HCT116 (cell line): ENCODE measurements around the gene REG3A. TPM values are rescaled to one million over a fixed set of nuclear protein-coding genes. Genes with fewer than 3 reads are reported as not detected.

ENCODE experiments used
- ATAC-seq: fragments of 200-7000 bp; cut with Tn5 transposase; 2 replicates; pipeline ENCODE4 v1.9.1; 2020; ENCODE audit warnings: mild to moderate bottlenecking, moderate library complexity
- BruUV-seq: library from RNA; stranded (reverse); fragments of 400-500 nt; replicated peaks from 2 replicates; lab custom pipeline; 2021; lab: Mats Ljungman, UMichigan
- CTCF ChIA-PET: fragments of 300-600 bp; sonication (Branson Sonifier 250); formaldehyde crosslinking; loops from one replicate; lab custom pipeline; 2021; ENCODE audit warnings: antibody characterized with exemption; lab: Charles Lee
- POLR2A ChIA-PET: fragments of 300-600, 350-600 bp; sonication (Branson Sonifier 250); formaldehyde crosslinking; loops from one replicate; lab custom pipeline; 2021; ENCODE audit warnings: antibody characterized with exemption; lab: Charles Lee
- RAD21 ChIA-PET, 2 experiments: fragments of 300-600 bp; sonication (Branson Sonifier 250); formaldehyde crosslinking; loops; one replicate each; lab custom pipeline; 2023; ENCODE audit warnings: low total read pairs in 2 of 2; ENCODE audit not compliant: uncharacterized antibody in 2 of 2, unreplicated experiment in 2 of 2, low non-redundant PET in 1 of 2; lab: Charles Lee
- DNase-seq: peaks from one replicate; pipeline ENCODE4 v3.0.0-alpha.2; 2010; ENCODE audit warnings: low read depth, low spot score
- H2AFZ ChIP-seq: fragments of 200-600 bp; shearing (Covaris generic), sonication (generic); 2 replicates; pipeline ENCODE4 v1.6.1; 2017; ENCODE audit warnings: low read depth, mixed run types, mixed read lengths, antibody characterized with exemption, low read length; ENCODE audit not compliant: poor library complexity, severe bottlenecking
- H3K27ac ChIP-seq: 2 replicates; pipeline ENCODE4 v1.5.1; 2012; ENCODE audit warnings: low read depth, low read length
- H3K27me3 ChIP-seq: fragments of 200-600 bp; sonication (generic); 2 replicates; pipeline ENCODE4 v1.6.1; 2016; ENCODE audit warnings: mixed run types, low read length, mixed read lengths; ENCODE audit not compliant: insufficient read depth
- H3K36me3 ChIP-seq, 2 experiments: fragments of 200-500 bp in 1 of 2; fragments of 200-600 bp in 1 of 2; sonication (Bioruptor generic) in 1 of 2; sonication (generic) in 1 of 2; 2 replicates each; pipeline versions ENCODE4 v1.5.1 to v1.6.1; 2014 to 2016; ENCODE audit warnings: low read length in 2 of 2, inconsistent platforms in 1 of 2, mixed read lengths in 1 of 2, mixed run types in 1 of 2; ENCODE audit not compliant: insufficient read depth in 2 of 2, control insufficient read depth in 1 of 2
- H3K4me1 ChIP-seq, 2 experiments: fragments of 200-600 bp in 1 of 2; sonication (generic) in 1 of 2; 2 replicates each; pipeline versions ENCODE4 v1.5.1 to v1.6.1; 2012 to 2017; ENCODE audit warnings: low read length in 2 of 2, inconsistent platforms in 1 of 2, mild to moderate bottlenecking in 1 of 2, mixed read lengths in 1 of 2, mixed run types in 1 of 2, moderate library complexity in 1 of 2; ENCODE audit not compliant: insufficient read depth in 2 of 2, control insufficient read depth in 1 of 2
- H3K4me2 ChIP-seq: fragments of 200-600 bp; sonication (generic); 2 replicates; pipeline ENCODE4 v1.6.1; 2017; ENCODE audit warnings: mixed run types, low read length, mixed read lengths
- H3K4me3 ChIP-seq, 2 experiments: fragments of 200-600 bp in 1 of 2; sonication (generic) in 1 of 2; replicated peaks in 1 of 2; 2 replicates each; pipeline ENCODE4 v1.5.1; 2011 to 2016; ENCODE audit warnings: low read length in 2 of 2, control low read depth in 1 of 2, low read depth in 1 of 2, mild to moderate bottlenecking in 1 of 2, mixed read lengths in 1 of 2, mixed run types in 1 of 2
- H3K79me2 ChIP-seq: fragments of 200-600 bp; sonication (generic); 2 replicates; pipeline ENCODE4 v1.6.1; 2017; ENCODE audit warnings: mild to moderate bottlenecking, mixed run types, low read length, moderate library complexity, mixed read lengths; ENCODE audit not compliant: insufficient read depth
- H3K9ac ChIP-seq: fragments of 200-600 bp; sonication (generic); 2 replicates; pipeline ENCODE4 v1.6.1; 2016; ENCODE audit warnings: low read length, mixed read lengths
- H3K9me2 ChIP-seq: fragments of 200-600 bp; sonication (generic), shearing (Covaris generic); 2 replicates; pipeline ENCODE4 v1.6.1; 2017; ENCODE audit warnings: mixed run types, mild to moderate bottlenecking, moderate library complexity; ENCODE audit not compliant: insufficient read depth
- H3K9me3 ChIP-seq, 2 experiments: fragments of 200-500 bp in 1 of 2; fragments of 200-600 bp in 1 of 2; sonication (Bioruptor generic) in 1 of 2; sonication (generic) in 1 of 2; 2 replicates each; pipeline ENCODE4 v1.6.1; 2014 to 2017; ENCODE audit warnings: low read length in 2 of 2, mixed read lengths in 2 of 2, inconsistent platforms in 1 of 2, low read depth in 1 of 2, mild to moderate bottlenecking in 1 of 2, mixed run types in 1 of 2, moderate library complexity in 1 of 2; ENCODE audit not compliant: control insufficient read depth in 1 of 2, insufficient read depth in 1 of 2
- H4K20me1 ChIP-seq: fragments of 200-600 bp; sonication (generic), shearing (Covaris generic); 2 replicates; pipeline ENCODE4 v1.6.1; 2017; ENCODE audit warnings: mixed run types, mild to moderate bottlenecking, moderate library complexity; ENCODE audit not compliant: insufficient read depth
- EGR1 ChIP-seq: IDR thresholded peaks from 2 replicates; pipeline ENCODE4 v1.6.1; 2012; ENCODE audit warnings: low read depth
- ELF1 ChIP-seq: IDR thresholded peaks from 2 replicates; pipeline ENCODE4 v1.6.1; 2012; ENCODE audit warnings: low read depth, borderline replicate concordance
- EZH2 ChIP-seq: fragments of 200-600 bp; sonication (generic); IDR thresholded peaks from 2 replicates; pipeline ENCODE4 v1.6.1; 2017; ENCODE audit warnings: antibody characterized with exemption, mixed run types
- EZH2phosphoT487 ChIP-seq: fragments of 200-600 bp; IDR thresholded peaks from 2 replicates; pipeline ENCODE4 v1.6.1; 2018; ENCODE audit warnings: antibody characterized with exemption, borderline replicate concordance
- JUND ChIP-seq: IDR thresholded peaks from 2 replicates; pipeline ENCODE4 v1.6.1; 2012
- RAD21 ChIP-seq: IDR thresholded peaks from 2 replicates; pipeline ENCODE4 v1.6.1; 2012; ENCODE audit warnings: low read depth, mild to moderate bottlenecking
- SIN3A ChIP-seq: IDR thresholded peaks from 2 replicates; pipeline ENCODE4 v1.6.1; 2012; ENCODE audit warnings: low read depth
- SP1 ChIP-seq: IDR thresholded peaks from 2 replicates; pipeline ENCODE4 v1.6.1; 2012; ENCODE audit warnings: low read depth
- TCF7L2 ChIP-seq: IDR thresholded peaks from 2 replicates; pipeline ENCODE4 v1.7.0; 2011; ENCODE audit warnings: borderline replicate concordance, inconsistent platforms; ENCODE audit not compliant: insufficient read depth, insufficient read length; ENCODE audit errors: extremely low read depth
- YY1 ChIP-seq: IDR thresholded peaks from 2 replicates; pipeline ENCODE4 v1.6.1; 2011; ENCODE audit warnings: low read length, low read depth, moderate library complexity, mild to moderate bottlenecking; ENCODE audit not compliant: insufficient replicate concordance; ENCODE audit errors: extremely low read depth
- ZFX ChIP-seq: fragments of 450-650 bp; IDR thresholded peaks from 2 replicates; pipeline ENCODE4 v1.6.1; 2017
- ZNF274 ChIP-seq: fragments of 200-500 bp; sonication (Bioruptor generic); IDR thresholded peaks from 2 replicates; pipeline ENCODE4 v1.6.1; 2014; ENCODE audit warnings: mild to moderate bottlenecking, low read depth, low read length, inconsistent platforms
- intact Hi-C: fragments of 100-400 bp; cut with micrococcal nuclease; formaldehyde crosslinking; loops from 2 replicates; pipeline ENCODE4 v1.10.0; 2022
- total RNA-seq: library from RNA; stranded (reverse); gene quantifications from one replicate; pipeline ENCODE4 v1.2.1, GENCODE V29; 2021; ENCODE audit not compliant: unreplicated experiment
- TF ChIP-seq, protein P1 (sequence below): IDR thresholded peaks from 2 replicates; pipeline ENCODE4 v1.6.1; 2012
- TF ChIP-seq, protein P2 (sequence below): IDR thresholded peaks from 2 replicates; pipeline ENCODE4 v1.6.1; 2011; ENCODE audit warnings: mild to moderate bottlenecking, low read length, moderate library complexity; ENCODE audit not compliant: insufficient replicate concordance; ENCODE audit errors: extremely low read depth

The REG3A gene
- total RNA-seq, 1 experiment from 2014 or later, result not detected

DNA sequence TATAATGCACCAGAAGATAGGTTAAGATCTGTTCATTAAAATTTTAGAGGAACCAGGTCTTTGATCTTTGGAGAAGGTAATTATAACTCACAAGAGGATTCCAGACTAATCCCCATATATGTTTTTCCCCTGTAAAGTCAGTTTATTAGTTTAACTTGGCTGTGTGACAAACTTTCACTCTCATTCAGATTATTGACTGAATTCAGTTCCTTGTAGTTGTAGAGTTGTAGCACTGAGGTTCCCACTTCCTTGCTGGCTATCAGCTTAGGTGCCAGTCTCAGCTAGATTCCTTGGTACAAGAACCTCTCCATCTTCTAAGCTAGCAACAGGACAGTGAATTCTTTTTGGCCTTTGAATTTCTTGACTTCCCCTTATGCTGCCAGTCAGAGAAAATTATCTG lies 20.1 kb downstream of the REG3A start:
- POLR2A ChIA-PET, result no interaction called here
- Histone ChIP-seq H3K9ac (no peak overlapping the region), H3K4me2 (no peak overlapping the region), H3K27me3 (no peaks in the 10 kb centered on the region), H3K9me2 (no peaks in the 10 kb centered on the region), H2AFZ (no peak overlapping the region), H3K4me1 (no peaks in the 10 kb centered on the region), H3K4me3 (no peak overlapping the region), H3K27ac (no peak overlapping the region), H3K79me2 (no peaks in the 10 kb centered on the region), H4K20me1 (no peaks in the 10 kb centered on the region), H3K9me3 (peaks cover 19 to 36% of the 10 kb centered on the region in 2 experiments; a peak in 2 of 4 replicates), H3K36me3 (no peaks in the 10 kb centered on the region)
- no peak for ATAC-seq
- intact Hi-C loops, result no loop called here
- no peak for DNase-seq
- RAD21 ChIA-PET, result no interaction called here
- CTCF ChIA-PET, result no interaction called here
- TF ChIP-seq EGR1, result no peak
- no peak for TF ChIP-seq YY1
- TF ChIP-seq SIN3A, result no peak
- TF ChIP-seq ELF1, result no peak
- TF ChIP-seq SP1, result no peak
- no peak for TF ChIP-seq RAD21
- TF ChIP-seq, protein P1, sequence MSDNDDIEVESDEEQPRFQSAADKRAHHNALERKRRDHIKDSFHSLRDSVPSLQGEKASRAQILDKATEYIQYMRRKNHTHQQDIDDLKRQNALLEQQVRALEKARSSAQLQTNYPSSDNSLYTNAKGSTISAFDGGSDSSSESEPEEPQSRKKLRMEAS, result no peak
- TF ChIP-seq ZNF274, result no peak
- no peak for TF ChIP-seq ZFX
- TF ChIP-seq, all 23 proteins: peak for 0
- no TSS peak for BruUV-seq

DNA sequence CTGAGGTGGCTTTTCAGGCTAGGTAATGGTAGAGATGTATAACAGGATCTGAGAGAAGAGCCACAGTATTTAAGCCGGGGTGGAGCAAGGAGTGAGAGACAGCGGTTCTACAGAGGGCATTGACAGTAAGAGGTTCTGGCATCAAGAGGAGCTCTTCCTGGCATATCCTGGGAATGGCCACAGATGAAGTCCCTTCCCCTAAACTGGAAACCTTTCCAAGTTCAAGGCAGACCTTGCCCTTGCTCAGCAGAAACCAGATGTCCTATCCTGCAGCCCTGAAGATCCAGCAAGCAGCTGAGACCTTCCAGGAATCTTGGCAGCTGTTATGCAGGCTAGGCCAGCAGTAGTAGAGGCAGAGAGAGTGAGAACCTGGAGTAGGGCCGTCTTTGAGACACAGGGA lies 21.2 kb downstream of the REG3A start:
- H3K79me2 ChIP-seq, result no peaks in the 10 kb centered on the region
- no peak overlapping the region for H2AFZ ChIP-seq
- H3K9ac ChIP-seq, result no peak overlapping the region
- CTCF ChIA-PET, result no interaction called here
- H3K4me1 ChIP-seq, result no peaks in the 10 kb centered on the region
- TF ChIP-seq, protein P1, result no peak
- no peak for TF ChIP-seq JUND
- TF ChIP-seq RAD21, result no peak
- TF ChIP-seq ZNF274, result no peak
- TF ChIP-seq EZH2, result no peak
- TF ChIP-seq EZH2phosphoT487, result no peak
- TF ChIP-seq TCF7L2, result no peak
- TF ChIP-seq SIN3A, result no peak
- TF ChIP-seq, protein P2, sequence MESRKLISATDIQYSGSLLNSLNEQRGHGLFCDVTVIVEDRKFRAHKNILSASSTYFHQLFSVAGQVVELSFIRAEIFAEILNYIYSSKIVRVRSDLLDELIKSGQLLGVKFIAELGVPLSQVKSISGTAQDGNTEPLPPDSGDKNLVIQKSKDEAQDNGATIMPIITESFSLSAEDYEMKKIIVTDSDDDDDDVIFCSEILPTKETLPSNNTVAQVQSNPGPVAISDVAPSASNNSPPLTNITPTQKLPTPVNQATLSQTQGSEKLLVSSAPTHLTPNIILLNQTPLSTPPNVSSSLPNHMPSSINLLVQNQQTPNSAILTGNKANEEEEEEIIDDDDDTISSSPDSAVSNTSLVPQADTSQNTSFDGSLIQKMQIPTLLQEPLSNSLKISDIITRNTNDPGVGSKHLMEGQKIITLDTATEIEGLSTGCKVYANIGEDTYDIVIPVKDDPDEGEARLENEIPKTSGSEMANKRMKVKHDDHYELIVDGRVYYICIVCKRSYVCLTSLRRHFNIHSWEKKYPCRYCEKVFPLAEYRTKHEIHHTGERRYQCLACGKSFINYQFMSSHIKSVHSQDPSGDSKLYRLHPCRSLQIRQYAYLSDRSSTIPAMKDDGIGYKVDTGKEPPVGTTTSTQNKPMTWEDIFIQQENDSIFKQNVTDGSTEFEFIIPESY, result no peak
- H3K4me3 ChIP-seq, result no peak overlapping the region
- no peak overlapping the region for H3K27ac ChIP-seq
- POLR2A ChIA-PET, result no interaction called here
- H3K9me2 ChIP-seq, result no peaks in the 10 kb centered on the region
- H3K36me3 ChIP-seq, result no peaks in the 10 kb centered on the region
- RAD21 ChIA-PET, result no interaction called here
- H3K27me3 ChIP-seq, result no peaks in the 10 kb centered on the region
- H4K20me1 ChIP-seq, result no peaks in the 10 kb centered on the region
- peaks cover 19 to 43% of the 10 kb centered on the region in 2 experiments; a peak in 2 of 4 replicates for H3K9me3 ChIP-seq
- no peak overlapping the region for H3K4me2 ChIP-seq
- BruUV-seq, result no TSS peak
- DNase-seq (no peak), ATAC-seq (no peak)
- intact Hi-C loops, result no loop called here
